Activated CD8-positive, alpha-beta memory T cell treated with anti-CD3 and anti-CD28 coated beads, Interleukin-2, amount 50 U/mL, for 1 hour (primary cell): ENCODE results near the gene SF3B1.
"Not testable (repeated sequence)": the region's sequence is repeated elsewhere in the genome, so short reads cannot be mapped to it uniquely, and the experiment has no call there.

ENCODE experiments used
- DNase-seq: peaks from one replicate; pipeline ENCODE4 v3.0.0-alpha.2; 2020; ENCODE audit errors: extremely low read depth

The SF3B1 gene

GRCh38 chr2:197343968-197344367, 90.9 kb downstream of the SF3B1 start:
- DNase-seq = not testable (repeated sequence)

- no peak for DNase-seq
These were observed 94.2 kb downstream of the SF3B1 start for GRCh38 chr2:197340591-197340990.
